Immature natural killer cell (primary cell): ENCODE results near the gene GRB10. TPM values are rescaled to one million over a fixed set of nuclear protein-coding genes. Genes with fewer than 3 reads are reported as not detected.

Experiments
- DNase-seq, 3 donors: peaks; one replicate each; pipeline ENCODE4 v3.0.0; 2022; ENCODE audit warnings: mixed read lengths in 1 of 3
- H3K27ac Mint-ChIP-seq, 6 donors: one replicate each; pipeline ENCODE4 v1.8.0; 2020; ENCODE audit warnings: mixed read lengths in 6 of 6, mild to moderate bottlenecking in 5 of 6, inconsistent platforms in 4 of 6, moderate library complexity in 3 of 6
- H3K27me3 Mint-ChIP-seq, 3 donors: one replicate each; pipeline ENCODE4 v1.8.0; 2020 to 2021; ENCODE audit warnings: low read depth in 3 of 3, mild to moderate bottlenecking in 3 of 3, mixed read lengths in 3 of 3, moderate library complexity in 3 of 3, inconsistent platforms in 1 of 3
- H3K36me3 Mint-ChIP-seq, 3 donors: one replicate each; pipeline ENCODE4 v1.8.0; 2020; ENCODE audit warnings: mixed read lengths in 3 of 3, inconsistent platforms in 2 of 3, mild to moderate bottlenecking in 2 of 3
- H3K4me1 Mint-ChIP-seq, 2 donors: one replicate each; pipeline ENCODE4 v1.8.0; 2020; ENCODE audit warnings: inconsistent platforms in 2 of 2, mild to moderate bottlenecking in 2 of 2, mixed read lengths in 2 of 2, moderate library complexity in 1 of 2
- H3K4me3 Mint-ChIP-seq, 5 donors: one replicate each; pipeline ENCODE4 v1.8.0; 2020; ENCODE audit warnings: mild to moderate bottlenecking in 5 of 5, mixed read lengths in 5 of 5, inconsistent platforms in 3 of 5, moderate library complexity in 3 of 5
- H3K9me3 Mint-ChIP-seq, 6 donors: one replicate each; pipeline ENCODE4 v1.8.0; 2020; ENCODE audit warnings: mild to moderate bottlenecking in 6 of 6, mixed read lengths in 6 of 6, inconsistent platforms in 4 of 6, moderate library complexity in 3 of 6
- polyA plus RNA-seq, 3 donors: library from polyadenylated mRNA; unstranded; fragments of 300-500 nt; fragmentation: Illumina TruSeq; gene quantifications; one replicate each; pipeline ENCODE4 v1.2.3, GENCODE V29; 2021

GRB10 gene
- polyA plus RNA-seq, 3 donors from 2014 or later: not detected

GRCh38 chr7:50690541-50691011 lies 92.1 kb downstream of the GRB10 start:
- Mint-ChIP-seq H3K36me3 (no peaks in the 10 kb centered on the region), H3K27ac (no peak overlapping the region), H3K4me1 (peaks cover 0 to 4% of the 10 kb centered on the region in 2 donors), H3K27me3 (peaks cover 5 to 9% (median 8%) of the 10 kb centered on the region in 3 donors), H3K9me3 (no peaks in the 10 kb centered on the region), H3K4me3 (no peak overlapping the region)
- DNase-seq: no peak

GRCh38 chr7:50688226-50688590 lies 94.5 kb downstream of the GRB10 start:
- Mint-ChIP-seq H3K9me3 (no peaks in the 10 kb centered on the region), H3K27me3 (peaks cover 0 to 11% (median 6%) of the 10 kb centered on the region in 3 donors), H3K4me3 (no peak overlapping the region), H3K27ac (no peak overlapping the region), H3K4me1 (no peaks in the 10 kb centered on the region), H3K36me3 (no peaks in the 10 kb centered on the region)
- DNase-seq: no peak

GRCh38 chr7:50687575-50688225 lies 95.0 kb downstream of the GRB10 start:
- Mint-ChIP-seq H3K27ac (no peak overlapping the region), H3K36me3 (no peaks in the 10 kb centered on the region), H3K9me3 (no peaks in the 10 kb centered on the region), H3K4me3 (no peak overlapping the region), H3K4me1 (no peaks in the 10 kb centered on the region), H3K27me3 (peaks cover 0 to 9% (median 6%) of the 10 kb centered on the region in 3 donors)
- DNase-seq: no peak

DNA sequence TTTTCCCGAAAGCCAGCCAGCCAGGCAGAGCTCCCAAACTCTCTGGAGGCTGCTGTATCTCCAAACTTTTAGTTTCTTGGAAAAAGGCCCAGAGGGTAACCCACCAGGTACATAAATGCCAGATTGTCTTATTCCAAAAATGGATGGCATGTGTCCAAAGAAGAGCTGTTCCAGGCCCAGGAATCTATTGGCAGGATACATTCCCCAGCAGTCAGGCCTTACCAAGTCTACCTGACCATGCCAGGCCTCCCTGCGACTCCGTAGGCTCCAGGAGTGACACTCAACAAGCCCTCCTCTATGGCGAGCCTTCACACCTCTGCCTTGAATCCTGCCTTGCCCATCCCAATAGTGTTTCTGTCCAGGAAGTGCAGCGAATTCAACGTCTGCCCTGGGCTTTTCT lies 95.6 kb downstream of the GRB10 start:
- Mint-ChIP-seq H3K27me3 (peaks cover 0 to 11% (median 9%) of the 10 kb centered on the region in 3 donors), H3K4me1 (no peaks in the 10 kb centered on the region), H3K27ac (no peak overlapping the region), H3K36me3 (no peaks in the 10 kb centered on the region), H3K9me3 (no peaks in the 10 kb centered on the region), H3K4me3 (no peak overlapping the region)
- no peak for DNase-seq

GRCh38 chr7:50685135-50686065 lies 97.3 kb downstream of the GRB10 start:
- H3K4me1 Mint-ChIP-seq: no peaks in the 10 kb centered on the region
- no peak for DNase-seq
- H3K27ac Mint-ChIP-seq: no peak overlapping the region
- no peaks in the 10 kb centered on the region for H3K9me3 Mint-ChIP-seq
- H3K36me3 Mint-ChIP-seq: no peaks in the 10 kb centered on the region
- no peak overlapping the region for H3K4me3 Mint-ChIP-seq
- peaks cover 0 to 19% (median 11%) of the 10 kb centered on the region in 3 donors for H3K27me3 Mint-ChIP-seq

DNA sequence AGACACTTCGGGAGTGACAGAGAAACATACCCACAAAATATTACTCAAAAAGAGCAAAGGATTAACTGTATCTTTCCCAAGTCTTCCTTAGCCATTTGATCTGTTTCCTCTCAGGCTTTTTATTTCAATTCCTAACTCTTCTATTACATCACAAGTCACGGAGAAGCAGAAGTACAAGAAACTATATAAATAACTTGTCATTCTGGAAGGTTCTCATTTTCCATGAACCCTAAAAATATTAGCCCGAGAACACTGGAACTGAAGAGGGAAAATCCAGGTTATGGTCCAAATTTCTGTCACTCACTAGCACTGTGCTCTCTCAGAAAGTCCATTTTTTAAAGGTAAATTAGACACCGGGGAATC lies 98.0 kb downstream of the GRB10 start:
- no peak overlapping the region for H3K4me3 Mint-ChIP-seq
- DNase-seq: no peak
- no peak overlapping the region for H3K27ac Mint-ChIP-seq
- peaks cover 0 to 19% (median 11%) of the 10 kb centered on the region in 3 donors for H3K27me3 Mint-ChIP-seq
- H3K4me1 Mint-ChIP-seq: no peaks in the 10 kb centered on the region
- H3K36me3 Mint-ChIP-seq: no peaks in the 10 kb centered on the region
- H3K9me3 Mint-ChIP-seq: no peaks in the 10 kb centered on the region

GRCh38 chr7:50684011-50684712 lies 98.5 kb downstream of the GRB10 start:
- H3K4me3 Mint-ChIP-seq: no peak overlapping the region
- H3K27me3 Mint-ChIP-seq: peaks cover 0 to 19% (median 11%) of the 10 kb centered on the region in 3 donors
- H3K4me1 Mint-ChIP-seq: no peaks in the 10 kb centered on the region
- H3K27ac Mint-ChIP-seq: no peak overlapping the region
- no peaks in the 10 kb centered on the region for H3K36me3 Mint-ChIP-seq
- no peaks in the 10 kb centered on the region for H3K9me3 Mint-ChIP-seq
- no peak for DNase-seq

- H3K9me3 Mint-ChIP-seq: no peaks in the 10 kb centered on the region
- no peak overlapping the region for H3K4me3 Mint-ChIP-seq
- no peak for DNase-seq
- no peaks in the 10 kb centered on the region for H3K36me3 Mint-ChIP-seq
- no peak overlapping the region for H3K27ac Mint-ChIP-seq
- peaks cover 0 to 19% (median 11%) of the 10 kb centered on the region in 3 donors for H3K27me3 Mint-ChIP-seq
- H3K4me1 Mint-ChIP-seq: no peaks in the 10 kb centered on the region
These were observed 100.1 kb downstream of the GRB10 start for GRCh38 chr7:50682573-50682972.

DNA sequence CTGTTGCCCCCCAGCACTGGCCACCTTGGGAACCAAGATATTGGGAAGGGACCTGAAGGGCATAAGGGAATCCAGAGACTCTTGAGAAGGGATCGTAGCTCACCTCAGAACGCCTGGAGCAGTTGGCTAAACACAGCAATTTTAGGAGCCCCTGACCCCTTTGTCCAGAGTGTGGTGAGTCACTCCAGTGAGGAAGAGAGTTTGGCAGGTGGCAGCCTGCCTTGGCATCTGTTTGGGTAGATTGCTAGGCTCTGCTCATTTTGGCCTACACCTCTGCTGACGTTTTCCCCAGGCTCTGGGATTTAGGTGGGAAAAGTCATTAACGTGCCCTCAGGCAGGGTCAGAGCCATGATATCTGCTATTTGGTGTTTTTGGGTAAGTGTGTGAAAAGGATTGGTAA lies 100.6 kb downstream of the GRB10 start:
- peaks cover 0 to 19% (median 11%) of the 10 kb centered on the region in 3 donors for H3K27me3 Mint-ChIP-seq
- no peak overlapping the region for H3K27ac Mint-ChIP-seq
- no peaks in the 10 kb centered on the region for H3K4me1 Mint-ChIP-seq
- no peaks in the 10 kb centered on the region for H3K36me3 Mint-ChIP-seq
- no peaks in the 10 kb centered on the region for H3K9me3 Mint-ChIP-seq
- DNase-seq: no peak
- no peak overlapping the region for H3K4me3 Mint-ChIP-seq

- Mint-ChIP-seq H3K27me3 (peaks cover 0 to 19% (median 11%) of the 10 kb centered on the region in 3 donors), H3K4me1 (no peaks in the 10 kb centered on the region), H3K9me3 (no peaks in the 10 kb centered on the region), H3K4me3 (no peak overlapping the region), H3K36me3 (no peaks in the 10 kb centered on the region), H3K27ac (no peak overlapping the region)
- no peak for DNase-seq
These were observed 101.2 kb downstream of the GRB10 start for GRCh38 chr7:50681432-50682045.

DNA sequence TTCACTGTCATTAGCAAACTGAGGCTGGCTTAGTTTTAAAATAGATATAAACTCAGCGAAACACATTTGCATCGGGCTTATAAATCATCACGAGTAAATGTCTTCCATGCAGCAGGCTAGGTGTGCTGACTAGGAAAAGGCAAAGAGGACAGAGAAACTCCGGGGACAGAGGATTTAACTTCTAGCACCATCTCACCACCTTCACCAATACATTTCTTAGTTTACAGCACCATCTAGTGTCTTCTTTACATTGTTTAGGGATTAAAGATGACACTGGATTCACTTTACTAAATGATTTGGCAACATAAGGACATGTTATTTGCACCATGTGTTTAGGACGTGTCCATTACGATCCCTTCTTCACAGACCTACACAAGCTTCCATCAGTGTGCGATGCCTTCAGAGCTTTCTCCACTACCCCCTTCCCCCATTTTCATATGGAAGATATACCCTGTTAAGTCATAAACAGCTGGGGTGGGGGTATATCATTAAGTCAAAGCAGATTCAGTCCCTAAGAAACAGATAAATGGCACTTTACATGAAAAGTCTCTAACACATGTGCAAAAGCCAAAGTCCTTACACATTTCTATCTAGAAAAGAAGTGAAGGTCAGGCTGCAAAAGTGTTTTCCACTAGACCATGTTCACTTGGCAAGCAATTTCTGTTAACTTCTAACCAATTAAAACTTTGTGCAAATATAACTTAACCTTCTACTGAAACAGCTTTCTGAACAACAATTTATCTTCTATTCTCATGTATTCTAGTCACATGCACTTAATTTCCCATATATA lies 103.3 kb downstream of the GRB10 start:
- Mint-ChIP-seq H3K4me1 (no peaks in the 10 kb centered on the region), H3K4me3 (no peak overlapping the region), H3K36me3 (no peaks in the 10 kb centered on the region), H3K27ac (no peak overlapping the region), H3K9me3 (no peaks in the 10 kb centered on the region), H3K27me3 (peaks cover 0 to 11% (median 6%) of the 10 kb centered on the region in 3 donors)
- DNase-seq: peak; percentile 50 to 60 (median 56)

GRCh38 chr7:50678586-50678985 lies 104.1 kb downstream of the GRB10 start:
- no peaks in the 10 kb centered on the region for H3K4me1 Mint-ChIP-seq
- H3K27me3 Mint-ChIP-seq: peaks cover 0 to 15% (median 5%) of the 10 kb centered on the region in 3 donors
- H3K4me3 Mint-ChIP-seq: no peak overlapping the region
- no peak for DNase-seq
- peaks cover 0 to 2% (median 0%) of the 10 kb centered on the region in 6 donors for H3K9me3 Mint-ChIP-seq
- H3K36me3 Mint-ChIP-seq: no peaks in the 10 kb centered on the region
- H3K27ac Mint-ChIP-seq: no peak overlapping the region

- H3K4me1 Mint-ChIP-seq: no peaks in the 10 kb centered on the region
- H3K27ac Mint-ChIP-seq: no peak overlapping the region
- H3K9me3 Mint-ChIP-seq: peaks cover 0 to 2% (median 0%) of the 10 kb centered on the region in 6 donors
- DNase-seq: no peak
- H3K27me3 Mint-ChIP-seq: peaks cover 0 to 17% (median 4%) of the 10 kb centered on the region in 3 donors
- no peak overlapping the region for H3K4me3 Mint-ChIP-seq
- no peaks in the 10 kb centered on the region for H3K36me3 Mint-ChIP-seq
These were observed 105.1 kb downstream of the GRB10 start for GRCh38 chr7:50677638-50677996.
